Activated naive CD4-positive, alpha-beta T cell (primary cell): ENCODE results near the gene RBMS1.

ENCODE experiments used
- DNase-seq, 4 experiments: peaks; one replicate each; lab custom pipeline; 2025; lab: John Stamatoyannopoulos, UW

Gene RBMS1

DNA sequence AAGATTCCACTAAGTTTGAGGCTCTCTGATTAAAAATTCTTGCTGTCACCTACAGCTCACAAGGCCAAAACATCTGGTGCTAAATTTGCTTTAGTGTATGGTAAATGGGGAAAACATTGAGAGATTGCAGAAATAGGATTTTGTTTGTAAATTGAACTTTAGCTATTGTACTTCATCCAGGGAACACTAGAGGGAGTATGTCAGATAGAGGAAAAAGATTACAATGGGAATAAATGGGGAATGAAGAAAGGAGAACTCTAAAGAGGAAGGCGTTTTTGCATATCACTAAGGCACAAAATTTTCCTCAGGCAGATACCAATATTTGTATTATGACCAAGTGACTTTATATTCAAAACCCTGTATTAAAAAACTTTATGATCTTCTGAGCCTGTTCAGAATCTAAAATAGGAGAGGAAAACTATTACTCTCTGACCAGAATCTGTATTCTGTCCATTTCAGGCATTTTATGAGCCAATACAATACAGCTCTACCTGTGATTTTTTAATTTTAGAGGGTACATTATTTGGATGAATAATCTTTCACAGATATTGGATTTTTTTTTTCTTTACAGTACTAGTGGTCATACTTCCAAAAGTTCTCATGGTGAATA, 241.2 kb downstream of the RBMS1 start:
- no peak for DNase-seq

DNA sequence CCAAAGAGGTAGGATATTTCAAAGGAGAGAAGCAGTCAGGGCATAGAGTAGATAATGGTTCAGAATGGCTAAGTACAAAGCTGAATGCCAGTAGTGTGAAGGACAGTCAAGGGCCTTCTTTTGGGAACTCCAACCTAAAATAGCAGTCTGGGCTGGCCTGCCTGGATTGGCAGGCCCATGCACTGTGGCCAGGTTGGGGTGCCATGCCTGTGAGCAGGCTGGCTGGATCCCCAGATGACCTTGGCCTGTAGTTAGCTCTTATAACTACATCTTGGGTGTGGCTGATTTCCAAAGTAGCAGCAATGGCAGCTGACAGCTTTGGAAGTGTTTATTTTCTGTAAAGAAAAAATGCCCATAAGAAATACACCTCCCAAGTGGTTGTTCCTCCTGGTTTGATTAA, 242.0 kb downstream of the RBMS1 start:
- no peak for DNase-seq

- DNase-seq = no peak
These were observed 243.7 kb downstream of the RBMS1 start for GRCh38 chr2:160249876-160250275.

- no peak for DNase-seq
These were observed 246.1 kb downstream of the RBMS1 start for GRCh38 chr2:160247296-160248035.

GRCh38 chr2:160246356-160246755, 247.3 kb downstream of the RBMS1 start:
- DNase-seq = no peak

GRCh38 chr2:160245614-160246155, 247.9 kb downstream of the RBMS1 start:
- no peak for DNase-seq

DNA sequence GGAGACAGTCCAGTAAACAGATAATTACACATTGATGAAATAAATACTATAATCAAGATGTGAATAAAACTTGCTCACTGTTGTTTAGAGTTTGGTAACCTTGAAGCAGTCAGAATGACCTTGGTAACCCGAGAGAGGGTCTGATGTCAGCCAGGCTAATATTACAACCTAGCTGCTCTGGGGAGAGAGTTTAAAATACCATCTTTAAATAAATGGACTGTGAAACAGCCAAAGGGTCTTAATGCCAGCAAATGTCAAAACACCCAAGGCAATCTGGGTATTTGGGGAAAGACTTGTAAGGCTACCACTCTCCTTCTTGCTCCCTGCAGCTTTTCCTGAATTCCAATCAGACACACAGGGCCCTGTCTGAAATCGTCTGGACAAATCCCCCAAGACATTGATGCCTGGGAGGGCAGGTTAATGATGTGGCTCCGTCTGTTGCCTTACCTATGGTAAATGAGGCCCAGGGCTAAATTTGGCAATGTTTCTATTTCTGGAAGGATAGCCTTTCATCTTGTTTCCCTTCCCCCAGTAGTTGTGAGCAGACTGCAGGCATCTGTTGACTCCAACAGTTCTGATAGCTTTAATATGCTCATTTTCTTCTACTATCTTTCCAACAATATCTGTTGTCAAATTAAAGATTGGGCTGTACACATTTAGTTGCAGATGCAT, 250.6 kb downstream of the RBMS1 start:
- DNase-seq = no peak

- DNase-seq = no peak
These were observed 252.1 kb downstream of the RBMS1 start for GRCh38 chr2:160241251-160242137.

- DNase-seq = no peak
These were observed 254.2 kb downstream of the RBMS1 start for GRCh38 chr2:160239436-160239835.

GRCh38 chr2:160238392-160238791, 255.2 kb downstream of the RBMS1 start:
- DNase-seq = no peak

- no peak for DNase-seq
These were observed 260.6 kb downstream of the RBMS1 start for GRCh38 chr2:160232905-160233475.

- DNase-seq = no peak
These were observed 264.0 kb downstream of the RBMS1 start for GRCh38 chr2:160229591-160229990.

- no peak for DNase-seq
These were observed 265.3 kb downstream of the RBMS1 start for GRCh38 chr2:160228141-160228917.

DNA sequence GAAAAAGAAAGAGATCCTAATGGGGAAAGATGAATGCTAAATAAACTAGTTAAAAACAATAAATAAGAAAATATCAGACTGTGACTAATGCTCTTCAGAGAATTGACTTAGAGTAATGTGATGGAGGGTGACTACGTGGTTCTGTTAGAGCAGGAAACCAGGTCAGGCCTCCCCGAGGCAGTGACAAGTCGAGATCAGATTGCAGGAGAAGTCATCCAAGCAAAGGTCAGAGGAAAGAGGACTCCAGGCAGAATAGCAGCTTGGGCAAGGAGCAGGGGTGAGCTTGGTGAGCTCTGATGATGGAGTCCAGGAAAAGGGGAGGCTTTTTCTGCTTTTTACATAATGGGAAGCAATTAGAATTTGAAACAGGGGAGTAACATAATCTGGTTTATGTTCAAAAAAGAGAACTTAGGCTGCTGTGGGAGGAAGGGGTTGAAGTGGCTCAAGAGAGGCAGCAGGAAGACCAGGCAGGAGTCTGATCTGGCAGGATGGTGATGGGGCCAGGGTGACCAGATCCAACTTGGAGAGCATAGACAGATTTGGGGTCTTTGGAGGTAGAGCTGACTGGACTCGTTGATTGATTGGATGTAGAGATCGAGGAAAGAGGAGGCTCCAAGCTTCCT, 266.2 kb downstream of the RBMS1 start:
- DNase-seq = no peak

DNA sequence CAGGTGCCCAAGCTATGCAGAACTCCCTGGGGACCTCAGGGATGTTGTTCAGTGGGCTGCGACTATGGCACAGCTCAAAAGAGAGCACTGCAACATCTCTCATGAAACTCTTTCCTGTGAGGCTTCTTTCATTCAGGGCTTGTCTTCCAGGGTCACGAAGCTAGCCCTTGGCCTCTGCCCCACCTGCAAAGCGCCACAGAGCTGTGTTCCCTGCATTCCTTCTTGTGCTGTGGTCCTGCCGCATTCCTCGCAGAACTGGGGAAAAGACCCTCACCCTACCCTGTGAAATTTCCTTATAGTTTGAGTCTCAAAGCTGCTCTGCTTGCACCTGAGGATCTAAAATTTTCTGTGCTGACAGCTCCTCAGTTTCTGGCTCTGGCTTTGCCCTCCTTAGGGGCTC, 267.2 kb downstream of the RBMS1 start:
- DNase-seq = no peak

DNA sequence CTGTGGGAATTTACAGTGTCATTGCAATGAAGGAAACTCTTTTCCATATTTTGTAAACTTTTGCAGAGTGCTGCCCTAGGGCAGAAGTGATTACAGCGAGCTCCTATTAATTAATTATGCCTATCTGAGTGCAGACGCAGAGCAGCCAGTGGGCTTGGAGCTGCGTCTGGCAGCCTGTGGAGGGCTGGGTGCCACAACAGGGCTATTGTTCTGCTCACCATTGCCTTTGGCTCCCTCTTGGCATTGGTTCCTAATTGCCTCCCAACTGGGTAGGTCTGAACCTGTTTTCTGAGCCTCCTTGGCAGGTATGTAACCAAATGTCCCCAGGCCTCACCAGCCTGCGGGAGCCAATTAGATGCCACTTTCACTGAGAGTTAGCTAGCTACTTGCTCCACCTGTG, 267.9 kb downstream of the RBMS1 start:
- no peak for DNase-seq

DNA sequence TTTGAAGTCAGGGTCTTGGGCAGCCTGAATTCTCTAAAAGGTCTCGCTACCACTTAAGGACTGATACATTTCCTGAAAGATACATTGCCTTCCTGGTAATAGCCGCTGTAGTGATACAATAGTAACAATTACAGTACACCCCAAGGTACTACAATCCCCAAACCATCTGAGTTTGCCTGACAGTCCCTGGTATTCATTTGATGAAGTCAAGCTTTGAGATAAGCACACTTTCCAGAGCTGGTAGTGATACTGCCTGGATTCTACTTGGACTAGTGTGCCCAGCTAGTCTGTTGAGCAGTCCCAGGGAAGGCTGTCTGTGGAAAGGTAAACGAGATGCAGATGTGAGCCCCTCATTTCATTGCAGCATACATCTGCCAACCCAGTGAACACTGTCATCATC, 269.1 kb downstream of the RBMS1 start:
- no peak for DNase-seq

DNA sequence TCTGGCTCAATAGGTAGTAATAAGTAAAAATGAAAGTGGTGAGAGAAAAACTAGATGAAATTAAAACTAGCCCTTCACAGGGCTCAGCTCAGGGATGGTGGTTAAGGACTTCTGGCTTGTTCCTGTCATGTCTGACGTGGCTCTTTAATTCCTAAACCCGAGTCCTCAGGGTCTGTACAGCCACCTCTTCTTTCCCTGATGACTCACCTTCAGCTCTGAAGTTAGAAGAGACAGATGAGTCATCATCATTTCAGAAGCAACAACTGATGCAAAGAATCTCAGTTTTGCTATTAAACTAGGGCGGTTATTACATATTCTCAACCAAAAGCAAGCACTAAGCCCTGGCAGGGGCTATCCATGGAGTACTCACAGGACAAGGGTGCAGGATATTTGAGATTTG, 269.5 kb downstream of the RBMS1 start:
- no peak for DNase-seq

DNA sequence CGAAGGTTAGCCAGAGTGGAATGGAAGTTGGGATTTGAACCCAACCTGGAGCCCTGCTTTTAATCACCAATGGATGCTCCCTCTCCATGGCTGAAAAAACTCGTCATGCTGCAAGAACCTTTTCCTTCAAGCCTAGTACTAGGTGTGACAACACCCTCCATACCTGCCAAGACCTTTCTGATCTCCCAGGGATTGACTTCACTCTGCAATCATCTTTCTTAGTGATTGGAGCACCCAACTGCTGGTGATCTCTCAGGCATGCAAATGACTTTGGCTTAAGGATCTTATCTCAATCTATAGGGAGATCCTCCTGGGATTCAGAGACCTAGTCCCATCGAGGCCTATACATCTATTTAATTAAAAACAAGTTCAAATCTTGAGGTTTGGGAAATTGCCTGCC, 270.0 kb downstream of the RBMS1 start:
- no peak for DNase-seq

- DNase-seq = no peak
These were observed 270.9 kb downstream of the RBMS1 start for GRCh38 chr2:160222546-160223283.
